HepG2 (cell line): ENCODE data around the gene INO80. TPM values are rescaled to one million over a fixed set of nuclear protein-coding genes. Genes with fewer than 3 reads are reported as not detected.

ENCODE experiments used
- CBX1 ChIP-seq: IDR thresholded peaks from one replicate; pipeline ENCODE4 v1.6.1; 2016; ENCODE audit warnings: antibody characterized with exemption, low read depth
- FOSL2 ChIP-seq: sonication (generic); formaldehyde crosslinking; IDR thresholded peaks from 2 replicates; pipeline ENCODE4 v1.4.0; 2020; ENCODE audit warnings: missing genetic modification reagents
- HOXD1 ChIP-seq: sonication (generic); formaldehyde crosslinking; IDR thresholded peaks from 2 replicates; pipeline ENCODE4 v1.5.0; 2020; ENCODE audit warnings: missing genetic modification reagents
- KDM2A ChIP-seq: sonication (generic); formaldehyde crosslinking; IDR thresholded peaks from 2 replicates; pipeline ENCODE4 v1.4.0; 2020; ENCODE audit warnings: low read depth, missing genetic modification reagents, borderline replicate concordance
- KLF16 ChIP-seq, 2 experiments: sonication (generic) in 1 of 2; formaldehyde crosslinking in 1 of 2; IDR thresholded peaks; 2 replicates each; pipeline versions ENCODE4 v1.6.1 to v1.8.0; 2016 to 2023; ENCODE audit warnings: missing genetic modification reagents in 2 of 2, missing compliant biosample characterization in 1 of 2
- MAFF ChIP-seq: IDR thresholded peaks from 2 replicates; pipeline ENCODE4 v1.6.1; 2011; ENCODE audit warnings: low read depth, low read length, improper control_type of control experiment
- MTA1 ChIP-seq: sonication (generic); formaldehyde crosslinking; IDR thresholded peaks from 2 replicates; pipeline ENCODE4 v1.4.0; 2020; ENCODE audit warnings: missing genetic modification reagents, mild to moderate bottlenecking, borderline replicate concordance
- PAF1 ChIP-seq: IDR thresholded peaks from 2 replicates; pipeline ENCODE4 v1.6.1; 2016; ENCODE audit warnings: missing genetic modification reagents, missing compliant biosample characterization
- PCBP2 ChIP-seq: fragments of 200-400 bp; formaldehyde crosslinking; optimal IDR thresholded peaks from 2 replicates; pipeline ENCODE3; 2018; ENCODE audit warnings: low read length, low read depth; ENCODE audit not compliant: poor library complexity, severe bottlenecking
- PHB2 ChIP-seq: fragments of 450-650 bp; IDR thresholded peaks from 2 replicates; pipeline ENCODE4 v1.6.1; 2018; ENCODE audit not compliant: partially characterized antibody
- PRMT3 ChIP-seq: sonication (generic); formaldehyde crosslinking; IDR thresholded peaks from 2 replicates; pipeline ENCODE4 v1.8.1; 2022; ENCODE audit warnings: low read depth, mild to moderate bottlenecking, moderate library complexity, missing genetic modification reagents, borderline replicate concordance
- RARG ChIP-seq: sonication (generic); formaldehyde crosslinking; IDR thresholded peaks from 2 replicates; pipeline ENCODE4 v1.4.0; 2020; ENCODE audit warnings: low read depth, mild to moderate bottlenecking, missing genetic modification reagents
- SNAI1 ChIP-seq: sonication (generic); formaldehyde crosslinking; IDR thresholded peaks from 2 replicates; pipeline ENCODE4 v1.5.0; 2020; ENCODE audit warnings: mild to moderate bottlenecking, missing genetic modification reagents, borderline replicate concordance
- SP1 ChIP-seq, 2 experiments: fragments of 450-650 bp in 1 of 2; sonication (generic) in 1 of 2; formaldehyde crosslinking in 1 of 2; IDR thresholded peaks; 2 replicates each; pipeline versions ENCODE4 v1.4.0 to v1.6.1; 2016 to 2020; ENCODE audit warnings: missing genetic modification reagents in 1 of 2
- ZNF335 ChIP-seq: sonication (generic); formaldehyde crosslinking; IDR thresholded peaks from 2 replicates; pipeline ENCODE4 v1.4.0; 2020; ENCODE audit warnings: missing genetic modification reagents
- ZNF34 ChIP-seq: sonication (generic); formaldehyde crosslinking; IDR thresholded peaks from 2 replicates; pipeline ENCODE4 v1.4.0; 2020; ENCODE audit warnings: mild to moderate bottlenecking, missing genetic modification reagents, borderline replicate concordance
- ZNF354B ChIP-seq: sonication (generic); formaldehyde crosslinking; IDR thresholded peaks from 2 replicates; pipeline ENCODE4 v1.8.0; 2022; ENCODE audit warnings: mild to moderate bottlenecking, missing genetic modification reagents
- polyA plus RNA-seq, 8 experiments: library from polyadenylated mRNA; depleted of rRNA in 3 of 8; stranded (reverse) in 7 of 8; unstranded in 1 of 8; fragments of >200 nt; fragmentation: Illumina TruSeq in 4 of 8; extraction: Trizol in 4 of 8; gene quantifications; 2 replicates each; pipeline versions ENCODE4 v1.2.1 to v1.2.3, GENCODE V29; 2011 to 2016; ENCODE audit warnings: low read depth in 4 of 8, missing spikeins in 1 of 8, mixed read lengths in 1 of 8; ENCODE audit not compliant: insufficient read depth in 1 of 8
- total RNA-seq, 5 experiments: library from RNA; depleted of rRNA; stranded (reverse); fragments of >200 nt; fragmentation: Illumina TruSeq; extraction: Trizol; gene quantifications; 2 replicates each; pipeline ENCODE4 v1.2.3, GENCODE V29; 2016; ENCODE audit warnings: low read depth in 1 of 5
- TF ChIP-seq, protein P1 (sequence below): sonication (generic); formaldehyde crosslinking; IDR thresholded peaks from 2 replicates; pipeline ENCODE4 v1.8.0; 2022; ENCODE audit warnings: missing genetic modification reagents, mild to moderate bottlenecking, borderline replicate concordance
- TF ChIP-seq, protein P2 (sequence below): fragments of 450-650 bp; IDR thresholded peaks from 2 replicates; pipeline ENCODE4 v1.6.1; 2017
- TF ChIP-seq, protein P3 (sequence below): sonication (generic); formaldehyde crosslinking; IDR thresholded peaks from 2 replicates; pipeline ENCODE4 v1.8.1; 2023; ENCODE audit warnings: mild to moderate bottlenecking, missing genetic modification reagents, borderline replicate concordance
- TF ChIP-seq, protein P4 (sequence below): IDR thresholded peaks from 2 replicates; pipeline ENCODE4 v1.6.1; 2018; ENCODE audit warnings: missing genetic modification reagents, mild to moderate bottlenecking, missing compliant biosample characterization
- TF ChIP-seq, protein P5 (sequence below): sonication (generic); formaldehyde crosslinking; IDR thresholded peaks from 2 replicates; pipeline ENCODE4 v1.8.1; 2023; ENCODE audit warnings: mild to moderate bottlenecking, inconsistent platforms, moderate library complexity, missing genetic modification reagents, borderline replicate concordance
- TF ChIP-seq, protein P6 (sequence below): sonication (generic); formaldehyde crosslinking; IDR thresholded peaks from 2 replicates; pipeline ENCODE4 v1.8.0; 2023; ENCODE audit warnings: mild to moderate bottlenecking, missing genetic modification reagents

The INO80 gene
- total and polyA plus RNA-seq, 2 of the 13 experiments (the other 11 are each of a cell fraction or from before 2014, with no cell fraction given): 3.6 to 14.8 TPM

DNA sequence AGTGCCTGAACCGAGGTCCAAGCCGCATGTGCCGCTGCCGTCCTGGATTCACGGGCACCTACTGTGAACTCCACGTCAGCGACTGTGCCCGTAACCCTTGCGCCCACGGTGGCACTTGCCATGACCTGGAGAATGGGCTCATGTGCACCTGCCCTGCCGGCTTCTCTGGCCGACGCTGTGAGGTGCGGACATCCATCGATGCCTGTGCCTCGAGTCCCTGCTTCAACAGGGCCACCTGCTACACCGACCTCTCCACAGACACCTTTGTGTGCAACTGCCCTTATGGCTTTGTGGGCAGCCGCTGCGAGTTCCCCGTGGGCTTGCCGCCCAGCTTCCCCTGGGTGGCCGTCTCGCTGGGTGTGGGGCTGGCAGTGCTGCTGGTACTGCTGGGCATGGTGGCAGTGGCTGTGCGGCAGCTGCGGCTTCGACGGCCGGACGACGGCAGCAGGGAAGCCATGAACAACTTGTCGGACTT lies 179.8 kb downstream of the INO80 start (continued):
- no peak for TF ChIP-seq HOXD1 (CRISPR knock-in tag)
- TF ChIP-seq KLF16 (CRISPR knock-in tag; IDR thresholded peaks at IDR 0.05): no peak
- TF ChIP-seq MTA1 (CRISPR knock-in tag): peak; percentile 56; the same call in 1 of the 2 replicates
- no peak for TF ChIP-seq PCBP2
- no peak for TF ChIP-seq SP1 (IDR thresholded peaks at IDR 0.05)
- TF ChIP-seq SP1 (CRISPR knock-in tag; IDR thresholded peaks at IDR 0.05): no peak
- TF ChIP-seq, protein P1, sequence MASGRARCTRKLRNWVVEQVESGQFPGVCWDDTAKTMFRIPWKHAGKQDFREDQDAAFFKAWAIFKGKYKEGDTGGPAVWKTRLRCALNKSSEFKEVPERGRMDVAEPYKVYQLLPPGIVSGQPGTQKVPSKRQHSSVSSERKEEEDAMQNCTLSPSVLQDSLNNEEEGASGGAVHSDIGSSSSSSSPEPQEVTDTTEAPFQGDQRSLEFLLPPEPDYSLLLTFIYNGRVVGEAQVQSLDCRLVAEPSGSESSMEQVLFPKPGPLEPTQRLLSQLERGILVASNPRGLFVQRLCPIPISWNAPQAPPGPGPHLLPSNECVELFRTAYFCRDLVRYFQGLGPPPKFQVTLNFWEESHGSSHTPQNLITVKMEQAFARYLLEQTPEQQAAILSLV (CRISPR knock-in tag): 0 out of 2 replicates have a peak, but pooled peaks have one; percentile 33
- no peak for TF ChIP-seq ZNF354B (CRISPR knock-in tag)
- TF ChIP-seq MAFF: no peak
- no peak for TF ChIP-seq PHB2
- no peak for TF ChIP-seq FOSL2 (CRISPR knock-in tag)
- TF ChIP-seq, protein P2, sequence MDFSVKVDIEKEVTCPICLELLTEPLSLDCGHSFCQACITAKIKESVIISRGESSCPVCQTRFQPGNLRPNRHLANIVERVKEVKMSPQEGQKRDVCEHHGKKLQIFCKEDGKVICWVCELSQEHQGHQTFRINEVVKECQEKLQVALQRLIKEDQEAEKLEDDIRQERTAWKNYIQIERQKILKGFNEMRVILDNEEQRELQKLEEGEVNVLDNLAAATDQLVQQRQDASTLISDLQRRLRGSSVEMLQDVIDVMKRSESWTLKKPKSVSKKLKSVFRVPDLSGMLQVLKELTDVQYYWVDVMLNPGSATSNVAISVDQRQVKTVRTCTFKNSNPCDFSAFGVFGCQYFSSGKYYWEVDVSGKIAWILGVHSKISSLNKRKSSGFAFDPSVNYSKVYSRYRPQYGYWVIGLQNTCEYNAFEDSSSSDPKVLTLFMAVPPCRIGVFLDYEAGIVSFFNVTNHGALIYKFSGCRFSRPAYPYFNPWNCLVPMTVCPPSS: no peak
- TF ChIP-seq ZNF34 (CRISPR knock-in tag): no peak
- TF ChIP-seq CBX1: no peak
- TF ChIP-seq SNAI1 (CRISPR knock-in tag): no peak
- TF ChIP-seq, protein P3, sequence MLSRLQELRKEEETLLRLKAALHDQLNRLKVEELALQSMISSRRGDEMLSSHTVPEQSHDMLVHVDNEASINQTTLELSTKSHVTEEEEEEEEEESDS (CRISPR knock-in tag): no peak
- no peak for TF ChIP-seq PRMT3
- no peak for TF ChIP-seq KDM2A (CRISPR knock-in tag)
- TF ChIP-seq ZNF335: no peak
- TF ChIP-seq, protein P4, sequence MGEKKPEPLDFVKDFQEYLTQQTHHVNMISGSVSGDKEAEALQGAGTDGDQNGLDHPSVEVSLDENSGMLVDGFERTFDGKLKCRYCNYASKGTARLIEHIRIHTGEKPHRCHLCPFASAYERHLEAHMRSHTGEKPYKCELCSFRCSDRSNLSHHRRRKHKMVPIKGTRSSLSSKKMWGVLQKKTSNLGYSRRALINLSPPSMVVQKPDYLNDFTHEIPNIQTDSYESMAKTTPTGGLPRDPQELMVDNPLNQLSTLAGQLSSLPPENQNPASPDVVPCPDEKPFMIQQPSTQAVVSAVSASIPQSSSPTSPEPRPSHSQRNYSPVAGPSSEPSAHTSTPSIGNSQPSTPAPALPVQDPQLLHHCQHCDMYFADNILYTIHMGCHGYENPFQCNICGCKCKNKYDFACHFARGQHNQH (CRISPR knock-in tag): no peak
- TF ChIP-seq, protein P5, sequence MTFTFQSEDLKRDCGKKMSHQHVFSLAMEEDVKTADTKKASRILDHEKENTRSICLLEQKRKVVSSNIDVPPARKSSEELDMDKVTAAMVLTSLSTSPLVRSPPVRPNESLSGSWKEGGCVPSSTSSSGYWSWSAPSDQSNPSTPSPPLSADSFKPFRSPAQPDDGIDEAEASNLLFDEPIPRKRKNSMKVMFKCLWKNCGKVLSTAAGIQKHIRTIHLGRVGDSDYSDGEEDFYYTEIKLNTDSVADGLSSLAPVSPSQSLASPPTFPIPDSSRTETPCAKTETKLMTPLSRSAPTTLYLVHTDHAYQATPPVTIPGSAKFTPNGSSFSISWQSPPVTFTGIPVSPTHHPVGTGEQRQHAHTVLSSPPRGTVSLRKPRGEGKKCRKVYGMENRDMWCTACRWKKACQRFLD (CRISPR knock-in tag): no peak
- TF ChIP-seq, protein P6, sequence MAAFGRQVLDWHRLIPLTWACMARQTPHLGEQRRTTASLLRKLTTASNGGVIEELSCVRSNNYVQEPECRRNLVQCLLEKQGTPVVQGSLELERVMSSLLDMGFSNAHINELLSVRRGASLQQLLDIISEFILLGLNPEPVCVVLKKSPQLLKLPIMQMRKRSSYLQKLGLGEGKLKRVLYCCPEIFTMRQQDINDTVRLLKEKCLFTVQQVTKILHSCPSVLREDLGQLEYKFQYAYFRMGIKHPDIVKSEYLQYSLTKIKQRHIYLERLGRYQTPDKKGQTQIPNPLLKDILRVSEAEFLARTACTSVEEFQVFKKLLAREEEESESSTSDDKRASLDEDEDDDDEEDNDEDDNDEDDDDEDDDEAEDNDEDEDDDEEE (CRISPR knock-in tag): no peak
- TF ChIP-seq PAF1 (CRISPR knock-in tag): no peak
- TF ChIP-seq RARG (CRISPR knock-in tag): no peak
